Stimulated activated effector memory CD8-positive, alpha-beta T cell treated with anti-CD3 and anti-CD28 coated beads, Interleukin-12 subunit alpha, Interleukin-12 subunit beta, amount 100 ng/mL, for 72 hours (primary cell): Measurements from ENCODE around the gene STUM.

ENCODE experiments used
- ATAC-seq: fragments of 150-1000 bp; cut with Tn5 transposase; 2 replicates; pipeline ENCODE4 v1.10.0; 2021
- DNase-seq, 2 donors: peaks; one replicate each; pipeline ENCODE4 v3.0.0; 2021 to 2022; ENCODE audit warnings: low spot score in 2 of 2
- H3K27ac Mint-ChIP-seq: one replicate; pipeline ENCODE4 v1.8.0; 2022; ENCODE audit warnings: mild to moderate bottlenecking, mixed read lengths
- H3K36me3 Mint-ChIP-seq: one replicate; pipeline ENCODE4 v1.8.0; 2022; ENCODE audit warnings: mild to moderate bottlenecking, mixed read lengths
- H3K4me1 Mint-ChIP-seq: one replicate; pipeline ENCODE4 v1.8.0; 2022; ENCODE audit warnings: mixed read lengths
- H3K4me3 Mint-ChIP-seq: one replicate; pipeline ENCODE4 v1.8.0; 2022; ENCODE audit warnings: mild to moderate bottlenecking, mixed read lengths
- H3K9me3 Mint-ChIP-seq: one replicate; pipeline ENCODE4 v1.8.0; 2022; ENCODE audit warnings: mixed read lengths

Gene STUM

GRCh38 chr1:226549094-226549936, 751 bp downstream of the STUM start:
- H3K9me3 Mint-ChIP-seq = no peaks in the 10 kb centered on the region
- H3K4me1 Mint-ChIP-seq = peaks cover 14% of the 10 kb centered on the region
- peak overlapping the region; percentile 65 for H3K4me3 Mint-ChIP-seq
- DNase-seq (peak in 1 of 2 donors; percentile 55), ATAC-seq (peak; percentile 22)
- H3K27ac Mint-ChIP-seq = no peak overlapping the region
- no peaks in the 10 kb centered on the region for H3K36me3 Mint-ChIP-seq

- peak overlapping the region; percentile 65 for H3K4me3 Mint-ChIP-seq
- DNase-seq (peak in 1 of 2 donors; percentile 55), ATAC-seq (peak; percentile 43)
- peaks cover 14% of the 10 kb centered on the region for H3K4me1 Mint-ChIP-seq
- no peaks in the 10 kb centered on the region for H3K9me3 Mint-ChIP-seq
- no peaks in the 10 kb centered on the region for H3K36me3 Mint-ChIP-seq
- no peak overlapping the region for H3K27ac Mint-ChIP-seq
These were observed 1.5 kb downstream of the STUM start for GRCh38 chr1:226549937-226550671.

GRCh38 chr1:226550672-226551041, 2.1 kb downstream of the STUM start:
- Mint-ChIP-seq H3K36me3 (no peaks in the 10 kb centered on the region), H3K4me1 (peaks cover 14% of the 10 kb centered on the region), H3K4me3 (peak overlapping the region; percentile 65), H3K27ac (no peak overlapping the region), H3K9me3 (no peaks in the 10 kb centered on the region)
- DNase-seq (no peak), ATAC-seq (no peak)

GRCh38 chr1:226551299-226551698, 2.7 kb downstream of the STUM start:
- H3K27ac Mint-ChIP-seq = no peak overlapping the region
- H3K4me3 Mint-ChIP-seq = no peak overlapping the region
- peaks cover 14% of the 10 kb centered on the region for H3K4me1 Mint-ChIP-seq
- no peak for ATAC-seq
- H3K9me3 Mint-ChIP-seq = no peaks in the 10 kb centered on the region
- DNase-seq = no peak
- no peaks in the 10 kb centered on the region for H3K36me3 Mint-ChIP-seq

GRCh38 chr1:226552061-226552460, 3.5 kb downstream of the STUM start:
- Mint-ChIP-seq H3K4me1 (peaks cover 14% of the 10 kb centered on the region), H3K36me3 (no peaks in the 10 kb centered on the region), H3K4me3 (no peak overlapping the region), H3K27ac (no peak overlapping the region), H3K9me3 (no peaks in the 10 kb centered on the region)
- no peak for ATAC-seq
- DNase-seq = no peak

- Mint-ChIP-seq H3K36me3 (no peaks in the 10 kb centered on the region), H3K9me3 (no peaks in the 10 kb centered on the region), H3K4me3 (no peak overlapping the region), H3K4me1 (peaks cover 14% of the 10 kb centered on the region), H3K27ac (no peak overlapping the region)
- DNase-seq (no peak), ATAC-seq (no peak)
These were observed 4.8 kb downstream of the STUM start for GRCh38 chr1:226553266-226553923.

GRCh38 chr1:226553924-226554282, 5.3 kb downstream of the STUM start:
- ATAC-seq (no peak), DNase-seq (no peak)
- H3K4me3 Mint-ChIP-seq = no peak overlapping the region
- no peaks in the 10 kb centered on the region for H3K36me3 Mint-ChIP-seq
- no peaks in the 10 kb centered on the region for H3K9me3 Mint-ChIP-seq
- H3K4me1 Mint-ChIP-seq = peaks cover 14% of the 10 kb centered on the region
- H3K27ac Mint-ChIP-seq = no peak overlapping the region

GRCh38 chr1:226555092-226555491, 6.5 kb downstream of the STUM start:
- Mint-ChIP-seq H3K27ac (no peak overlapping the region), H3K4me1 (peaks cover 5% of the 10 kb centered on the region), H3K36me3 (no peaks in the 10 kb centered on the region), H3K4me3 (no peak overlapping the region), H3K9me3 (no peaks in the 10 kb centered on the region)
- no peak for ATAC-seq
- no peak for DNase-seq

- ATAC-seq (no peak), DNase-seq (no peak)
- no peaks in the 10 kb centered on the region for H3K4me1 Mint-ChIP-seq
- no peak overlapping the region for H3K27ac Mint-ChIP-seq
- no peaks in the 10 kb centered on the region for H3K9me3 Mint-ChIP-seq
- no peaks in the 10 kb centered on the region for H3K36me3 Mint-ChIP-seq
- no peak overlapping the region for H3K4me3 Mint-ChIP-seq
These were observed 8.9 kb downstream of the STUM start for GRCh38 chr1:226557424-226557823.

- ATAC-seq (no peak), DNase-seq (no peak)
- Mint-ChIP-seq H3K9me3 (no peaks in the 10 kb centered on the region), H3K27ac (no peak overlapping the region), H3K36me3 (no peaks in the 10 kb centered on the region), H3K4me3 (no peak overlapping the region), H3K4me1 (no peaks in the 10 kb centered on the region)
These were observed 9.6 kb downstream of the STUM start for GRCh38 chr1:226558036-226558650.

- DNase-seq (no peak), ATAC-seq (no peak)
- Mint-ChIP-seq H3K27ac (no peak overlapping the region), H3K9me3 (no peaks in the 10 kb centered on the region), H3K4me1 (no peaks in the 10 kb centered on the region), H3K4me3 (no peak overlapping the region), H3K36me3 (no peaks in the 10 kb centered on the region)
These were observed 11.7 kb downstream of the STUM start for GRCh38 chr1:226560243-226560642.

- DNase-seq (no peak), ATAC-seq (no peak)
- no peak overlapping the region for H3K27ac Mint-ChIP-seq
- no peaks in the 10 kb centered on the region for H3K4me1 Mint-ChIP-seq
- no peaks in the 10 kb centered on the region for H3K36me3 Mint-ChIP-seq
- no peak overlapping the region for H3K4me3 Mint-ChIP-seq
- H3K9me3 Mint-ChIP-seq = no peaks in the 10 kb centered on the region
These were observed 14.4 kb downstream of the STUM start for GRCh38 chr1:226562989-226563388.

- ATAC-seq = no peak
- Mint-ChIP-seq H3K4me3 (no peak overlapping the region), H3K36me3 (no peaks in the 10 kb centered on the region), H3K27ac (no peak overlapping the region), H3K4me1 (no peaks in the 10 kb centered on the region), H3K9me3 (no peaks in the 10 kb centered on the region)
- DNase-seq = no peak
These were observed 15.1 kb downstream of the STUM start for GRCh38 chr1:226563666-226564065.

- H3K27ac Mint-ChIP-seq = no peak overlapping the region
- DNase-seq (no peak), ATAC-seq (no peak)
- H3K36me3 Mint-ChIP-seq = no peaks in the 10 kb centered on the region
- no peak overlapping the region for H3K4me3 Mint-ChIP-seq
- H3K9me3 Mint-ChIP-seq = no peaks in the 10 kb centered on the region
- H3K4me1 Mint-ChIP-seq = no peaks in the 10 kb centered on the region
These were observed 16.9 kb downstream of the STUM start for GRCh38 chr1:226565476-226565875.

GRCh38 chr1:226566234-226566633, 17.7 kb downstream of the STUM start:
- Mint-ChIP-seq H3K4me1 (no peaks in the 10 kb centered on the region), H3K36me3 (no peaks in the 10 kb centered on the region), H3K4me3 (no peak overlapping the region), H3K27ac (no peak overlapping the region), H3K9me3 (no peaks in the 10 kb centered on the region)
- ATAC-seq (no peak), DNase-seq (no peak)
